Endodermal cell (in vitro differentiated cells): ENCODE data around the gene CYP2U1. TPM values are rescaled to one million over a fixed set of nuclear protein-coding genes. Genes with fewer than 3 reads are reported as not detected.

ENCODE experiments used
- DNase-seq: peaks from one replicate; pipeline ENCODE4 v3.0.0-alpha.2; 2017
- H3K27ac ChIP-seq: 2 replicates; pipeline ENCODE4 v1.5.1; 2013; ENCODE audit warnings: mild to moderate bottlenecking, low read depth, low read length, moderate library complexity
- H3K27me3 ChIP-seq: 2 replicates; pipeline ENCODE4 v1.6.1; 2013; ENCODE audit warnings: mild to moderate bottlenecking, low read length, moderate library complexity; ENCODE audit not compliant: insufficient read depth, control insufficient read depth, poor library complexity, severe bottlenecking
- H3K36me3 ChIP-seq: 2 replicates; pipeline ENCODE4 v1.7.0; 2013; ENCODE audit warnings: mild to moderate bottlenecking, low read length, moderate library complexity; ENCODE audit not compliant: control insufficient read depth, insufficient read depth
- H3K4me1 ChIP-seq: one replicate; pipeline ENCODE4 v1.7.0; 2013; ENCODE audit warnings: low read length; ENCODE audit not compliant: control insufficient read depth, insufficient read depth
- H3K4me3 ChIP-seq: 2 replicates; pipeline ENCODE4 v1.5.1; 2013; ENCODE audit warnings: mild to moderate bottlenecking, low read length, moderate library complexity
- H3K9ac ChIP-seq: 2 replicates; pipeline ENCODE4 v1.6.1; 2013; ENCODE audit warnings: mild to moderate bottlenecking, low read length, moderate library complexity; ENCODE audit not compliant: poor library complexity, severe bottlenecking; ENCODE audit errors: extremely low read depth
- H3K9me3 ChIP-seq: 2 replicates; pipeline ENCODE4 v1.6.1; 2013; ENCODE audit warnings: mild to moderate bottlenecking, low read length, moderate library complexity; ENCODE audit not compliant: control insufficient read depth
- H3K27ac Mint-ChIP-seq: 2 replicates; pipeline ENCODE4 v1.8.0; 2020; ENCODE audit warnings: mixed read lengths
- H3K27me3 Mint-ChIP-seq: 2 replicates; pipeline ENCODE4 v1.8.0; 2021; ENCODE audit warnings: mild to moderate bottlenecking, mixed read lengths; ENCODE audit not compliant: insufficient read depth
- H3K36me3 Mint-ChIP-seq: 2 replicates; pipeline ENCODE4 v1.8.0; 2020; ENCODE audit warnings: low read depth, mixed read lengths
- H3K4me1 Mint-ChIP-seq: 2 replicates; pipeline ENCODE4 v1.8.0; 2020; ENCODE audit warnings: mixed read lengths
- H3K4me3 Mint-ChIP-seq: 2 replicates; pipeline ENCODE4 v1.8.0; 2020; ENCODE audit warnings: mild to moderate bottlenecking, moderate library complexity, mixed read lengths
- H3K9me3 Mint-ChIP-seq: 2 replicates; pipeline ENCODE4 v1.8.0; 2020; ENCODE audit warnings: mild to moderate bottlenecking, mixed read lengths
- CTCF ChIP-seq: fragments of 200-600 bp; sonication (generic); conservative IDR thresholded peaks from 2 replicates; pipeline ENCODE4 v1.5.0; 2021; ENCODE audit warnings: antibody characterized with exemption, mild to moderate bottlenecking
- WGBS, 2 experiments: methylation state at CpG; one replicate each; pipeline versions ENCODE4 v1.1.5 to v1.1.7; 2013; ENCODE audit warnings: missing lambda C conversion rate in 2 of 2, mixed read lengths in 1 of 2; ENCODE audit not compliant: insufficient coverage in 1 of 2, insufficient read length in 1 of 2; 5-methylcytosine and 5-hydroxymethylcytosine counted together
- total RNA-seq, 2 donors: library from RNA; stranded (reverse); fragmentation: NEBNext Ultra II Directional in 1 of 2; extraction: Animal tissue kit (Norgen Biotek cat#: 25700) in 1 of 2; gene quantifications; 2 replicates in 1 of 2; 3 replicates in 1 of 2; pipeline ENCODE4 v1.2.1, GENCODE V29; 2021

The CYP2U1 gene
- total RNA-seq, 2 donors from 2014 or later: 2.2 to 3.7 TPM

GRCh38 chr4:107935246-107935645, 3.9 kb downstream of the CYP2U1 start:
- no peaks in the 10 kb centered on the region for H3K4me1 ChIP-seq
- no peak overlapping the region for H3K27ac ChIP-seq
- Mint-ChIP-seq H3K27ac (no peak overlapping the region), H3K4me1 (peaks cover 6% of the 10 kb centered on the region), H3K27me3 (peaks cover 36% of the 10 kb centered on the region), H3K9me3 (no peaks in the 10 kb centered on the region), H3K36me3 (no peaks in the 10 kb centered on the region), H3K4me3 (no peak overlapping the region)
- no peak for TF ChIP-seq CTCF
- no peak overlapping the region for H3K9ac ChIP-seq
- no peaks in the 10 kb centered on the region for H3K36me3 ChIP-seq
- DNase-seq: no peak
- no peaks in the 10 kb centered on the region for H3K9me3 ChIP-seq
- peaks cover 26% of the 10 kb centered on the region for H3K27me3 ChIP-seq
- no peak overlapping the region for H3K4me3 ChIP-seq

- no peak for TF ChIP-seq CTCF
- no peak overlapping the region for H3K27ac Mint-ChIP-seq
- no peak overlapping the region for H3K4me3 ChIP-seq
These were observed 5.7 kb downstream of the CYP2U1 start for GRCh38 chr4:107937040-107937439.

GRCh38 chr4:107939307-107939706, 8.0 kb downstream of the CYP2U1 start:
- Mint-ChIP-seq H3K9me3 (no peaks in the 10 kb centered on the region), H3K27ac (no peak overlapping the region), H3K27me3 (peaks cover 3% of the 10 kb centered on the region), H3K36me3 (no peaks in the 10 kb centered on the region), H3K4me3 (no peak overlapping the region), H3K4me1 (no peaks in the 10 kb centered on the region)
- Histone ChIP-seq H3K9me3 (no peaks in the 10 kb centered on the region), H3K36me3 (no peaks in the 10 kb centered on the region), H3K9ac (no peak overlapping the region), H3K27me3 (no peaks in the 10 kb centered on the region), H3K4me1 (no peaks in the 10 kb centered on the region), H3K27ac (no peak overlapping the region), H3K4me3 (no peak overlapping the region)
- no peak for DNase-seq
- no peak for TF ChIP-seq CTCF
- 94% methylated on average over 1 of the region's 1 CpG; no CpG with 5 or more reads in 1 of the 2 experiments for WGBS, 2 experiments

More at GRCh38 chr4:107937040-107937439, 5.7 kb downstream of the CYP2U1 start:
- peaks cover 23% of the 10 kb centered on the region for H3K27me3 Mint-ChIP-seq
- H3K36me3 Mint-ChIP-seq: no peaks in the 10 kb centered on the region
- Histone ChIP-seq H3K27me3 (peaks cover 16% of the 10 kb centered on the region), H3K27ac (no peak overlapping the region), H3K36me3 (no peaks in the 10 kb centered on the region), H3K9me3 (no peaks in the 10 kb centered on the region), H3K9ac (no peak overlapping the region), H3K4me1 (no peaks in the 10 kb centered on the region)
- 85 to 87% methylated on average over 1 to 2 of the region's 2 CpGs for WGBS, 2 experiments
- peaks cover 2% of the 10 kb centered on the region for H3K4me1 Mint-ChIP-seq
- no peak overlapping the region for H3K4me3 Mint-ChIP-seq
- no peaks in the 10 kb centered on the region for H3K9me3 Mint-ChIP-seq
- DNase-seq: no peak
